NK-92 (cell line): ENCODE results near the gene MSI2.

Experiments used
- DNase-seq: peaks from one replicate; lab custom pipeline; 2025; ENCODE audit not compliant: unreplicated experiment; lab: John Stamatoyannopoulos, UW

MSI2 gene

DNA sequence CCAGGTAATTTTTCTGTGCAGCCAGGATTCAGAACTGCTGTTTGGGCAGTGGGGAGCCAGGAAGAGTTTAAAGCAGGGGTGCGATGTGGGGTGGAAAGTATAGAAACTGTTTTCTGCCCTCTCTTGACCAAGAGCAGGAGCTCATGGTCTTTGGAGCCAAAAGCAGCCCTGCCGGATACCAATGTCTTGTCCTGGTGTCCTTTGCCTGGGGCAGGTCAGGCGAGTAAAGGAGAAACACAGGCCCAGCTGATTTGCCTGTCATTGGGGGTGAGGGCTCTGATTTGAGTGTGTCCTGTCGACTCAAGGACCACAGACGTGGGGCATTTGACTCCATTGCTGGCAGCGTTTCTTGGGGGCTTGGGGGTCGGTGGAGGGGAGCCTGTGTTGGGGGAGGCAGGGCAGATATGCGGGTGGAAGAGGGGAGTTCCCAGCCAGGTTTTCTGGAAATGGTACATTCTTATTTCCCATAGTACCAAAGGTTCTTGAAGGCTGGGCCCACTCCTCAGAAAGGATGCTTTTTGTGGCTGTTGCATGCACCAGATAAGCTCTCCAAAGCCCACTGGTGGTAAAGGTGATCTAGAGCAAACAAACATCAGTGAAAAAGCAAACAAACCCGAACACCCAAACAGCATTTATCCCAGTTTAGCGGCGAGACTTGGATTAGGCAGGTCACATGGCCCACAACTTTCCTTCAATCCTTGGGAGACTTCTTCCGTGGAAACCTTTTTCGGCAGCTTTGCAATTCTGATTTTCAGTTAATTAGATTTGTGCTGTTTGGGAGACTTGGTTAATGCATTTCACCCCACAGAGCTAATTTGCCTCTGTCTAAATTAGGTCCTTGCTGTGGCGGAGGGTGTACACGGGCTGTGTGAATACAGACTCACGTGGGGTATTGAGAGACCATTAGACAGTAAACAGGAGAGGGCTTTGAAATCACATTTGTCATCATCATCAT is 59.0 kb downstream of the MSI2 start:
- DNase-seq: no peak

DNA sequence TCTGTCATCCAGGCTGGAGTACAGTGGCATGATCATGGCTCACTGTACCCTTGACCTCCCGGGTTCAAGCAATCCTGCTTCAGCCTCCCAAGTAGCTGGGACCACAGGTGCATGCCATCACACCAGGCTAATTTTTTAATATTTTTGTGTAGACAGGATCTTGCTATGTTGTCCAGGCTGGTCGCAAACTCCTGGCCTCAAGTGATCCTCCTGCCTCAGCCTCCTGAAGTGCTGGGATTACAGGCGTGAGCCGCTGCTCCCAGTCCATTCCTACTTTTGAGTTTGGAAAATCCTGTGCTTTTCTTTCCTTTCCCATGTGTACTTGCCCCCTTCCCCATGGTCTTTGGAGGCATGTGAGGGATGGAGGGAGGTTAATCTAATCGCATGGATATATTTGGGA is 60.0 kb downstream of the MSI2 start:
- DNase-seq: no peak

- no peak for DNase-seq
Observed at GRCh38 chr17:57317079-57317478, 60.8 kb downstream of the MSI2 start.

DNA sequence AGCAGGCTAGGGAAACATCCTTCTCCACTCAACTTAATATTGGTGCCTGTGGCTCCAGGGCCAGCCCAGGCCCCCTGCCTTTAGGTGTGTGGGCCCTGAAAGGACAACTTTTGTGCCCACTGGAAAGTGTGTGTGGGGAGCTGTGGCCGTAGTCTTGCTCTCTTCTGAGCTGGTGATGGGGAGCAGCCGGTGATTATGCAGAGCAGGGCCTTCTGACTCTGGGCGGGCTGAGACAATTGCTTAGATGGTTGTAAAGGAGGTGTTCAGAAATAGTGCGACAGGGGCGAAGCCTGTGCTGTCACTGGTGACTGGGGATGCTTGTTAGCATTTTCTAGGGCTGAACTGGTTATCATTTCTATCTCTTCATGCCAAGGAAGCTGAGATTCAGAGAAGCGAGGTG is 62.6 kb downstream of the MSI2 start:
- DNase-seq: no peak

DNA sequence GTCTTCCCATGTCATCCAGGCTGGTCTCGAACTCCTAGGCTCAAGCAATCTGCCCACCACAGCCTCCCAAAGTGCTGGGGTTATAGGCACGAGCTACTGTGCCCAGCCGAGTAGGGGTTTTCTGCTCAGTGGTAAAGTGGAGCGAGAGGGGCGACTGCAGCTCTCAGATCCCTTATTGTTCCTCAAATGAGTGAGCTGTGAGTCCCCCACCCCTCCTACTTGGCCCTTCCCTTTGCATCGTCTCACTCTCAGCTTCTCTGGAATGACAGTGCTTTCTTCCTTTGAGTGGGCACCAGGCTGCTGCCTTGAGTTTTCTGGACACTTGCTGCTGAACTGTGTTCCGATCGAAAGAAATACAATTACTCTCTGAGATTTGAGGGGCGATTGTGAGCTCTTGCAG is 63.5 kb downstream of the MSI2 start:
- no peak for DNase-seq

- no peak for DNase-seq
Observed at GRCh38 chr17:57323391-57323790, 67.1 kb downstream of the MSI2 start.

- DNase-seq: no peak
Observed at GRCh38 chr17:57324060-57324459, 67.7 kb downstream of the MSI2 start.

GRCh38 chr17:57324631-57325030 is 68.3 kb downstream of the MSI2 start:
- no peak for DNase-seq

GRCh38 chr17:57326336-57326735 is 70.0 kb downstream of the MSI2 start:
- no peak for DNase-seq

GRCh38 chr17:57326764-57327163 is 70.4 kb downstream of the MSI2 start:
- DNase-seq: no peak

GRCh38 chr17:57327176-57327970 is 71.0 kb downstream of the MSI2 start:
- no peak for DNase-seq

DNA sequence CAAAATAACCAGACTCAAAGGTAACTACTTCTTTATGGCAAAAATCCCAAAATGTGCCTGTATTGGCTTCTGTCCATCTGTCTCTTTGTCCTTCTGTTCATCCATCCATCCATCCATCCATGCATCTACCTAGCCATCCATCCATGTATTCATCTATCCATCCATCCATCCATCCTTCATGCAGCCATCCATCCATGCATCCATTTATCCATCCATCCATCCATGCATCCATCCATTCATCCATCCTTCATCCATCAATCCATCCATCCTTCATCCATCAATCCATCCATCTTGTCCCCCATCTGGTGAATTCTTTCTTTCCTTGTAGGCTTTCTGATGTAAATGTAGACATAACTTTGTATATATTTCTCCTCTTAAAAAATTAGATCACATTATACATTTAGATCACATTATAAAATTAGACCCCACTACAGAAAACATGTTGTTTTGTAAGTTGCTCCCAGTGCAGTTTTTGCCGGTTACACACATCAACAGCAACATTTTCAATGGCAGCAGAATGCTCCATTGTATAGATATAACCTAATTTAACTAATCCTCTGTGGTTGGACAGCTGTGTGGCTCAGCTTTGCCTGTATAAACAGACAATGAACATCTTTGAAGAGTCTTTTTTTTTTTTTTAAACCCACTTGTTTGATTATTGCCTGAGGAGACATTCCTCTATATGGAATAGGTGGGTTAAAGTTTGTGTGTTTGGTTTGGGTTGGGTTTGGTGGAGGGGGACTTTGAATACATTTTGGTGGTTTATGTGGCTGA is 72.0 kb downstream of the MSI2 start:
- DNase-seq: no peak

- no peak for DNase-seq
Observed at GRCh38 chr17:57329380-57330214, 73.3 kb downstream of the MSI2 start.

DNA sequence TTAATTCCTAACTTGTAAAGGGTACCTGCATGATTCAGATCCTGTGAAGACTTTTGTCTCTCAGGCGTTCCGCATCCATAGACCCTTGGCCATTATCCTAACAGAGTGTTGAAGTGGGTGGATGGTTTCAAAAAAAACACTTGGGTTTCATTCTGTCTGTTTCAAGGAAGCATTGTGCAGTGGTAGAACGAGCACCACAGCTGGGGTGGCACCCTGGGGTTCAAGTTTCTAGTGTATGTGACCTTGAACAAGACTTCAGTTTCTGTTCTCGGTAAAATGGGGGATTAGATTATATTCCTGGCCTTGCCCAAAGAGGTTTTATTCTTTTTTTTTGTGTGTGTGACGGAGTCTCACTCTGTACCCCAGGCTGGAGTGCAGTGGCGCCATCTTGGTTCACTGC is 74.3 kb downstream of the MSI2 start:
- no peak for DNase-seq

- DNase-seq: no peak
Observed at GRCh38 chr17:57331423-57331822, 75.1 kb downstream of the MSI2 start.

DNA sequence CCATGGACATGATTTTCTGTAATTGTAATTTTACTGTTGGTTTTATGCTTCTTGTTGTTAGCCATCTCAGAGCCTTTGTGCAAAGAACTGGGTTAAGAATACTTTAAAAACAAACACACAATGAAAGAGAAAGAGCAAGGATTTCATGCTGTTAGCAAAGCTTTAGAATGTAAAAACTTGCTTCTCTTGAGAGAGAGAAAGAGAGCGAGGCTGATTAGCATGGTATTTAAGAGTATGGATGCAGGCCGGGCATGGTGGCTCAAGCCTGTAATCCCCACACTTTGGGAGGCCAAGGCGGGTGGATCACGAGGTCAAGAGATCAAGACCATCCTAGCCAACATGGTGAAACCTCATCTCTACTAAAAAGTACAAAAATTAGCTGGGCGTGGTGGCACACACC is 76.2 kb downstream of the MSI2 start:
- DNase-seq: no peak

DNA sequence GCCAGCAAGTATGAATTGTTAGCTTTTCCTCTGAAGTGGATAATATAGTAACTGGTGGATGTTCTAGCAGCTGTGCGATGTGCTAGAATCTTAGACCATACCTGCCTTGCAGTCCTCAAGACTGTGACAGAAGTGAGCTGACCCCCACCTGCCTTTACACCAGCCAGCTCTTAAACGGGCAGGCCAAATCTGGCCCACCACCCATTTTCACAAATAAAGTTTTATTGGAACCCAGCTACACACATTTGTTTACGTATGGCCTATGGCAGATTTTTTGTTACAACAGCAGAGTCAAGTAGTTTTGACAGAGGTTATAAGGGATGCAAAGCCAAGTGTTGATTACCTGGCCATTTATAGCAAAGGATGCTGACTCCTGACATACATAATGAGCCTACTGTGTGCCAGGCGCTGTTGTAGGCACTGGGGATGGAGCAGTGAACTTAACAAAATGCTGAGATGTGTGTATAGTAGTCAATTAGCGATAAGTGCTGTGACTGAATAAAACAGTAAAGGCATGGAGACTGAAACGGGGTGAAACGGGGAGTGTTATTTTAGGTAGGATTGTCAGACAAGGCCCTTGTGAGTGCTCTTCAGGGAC is 79.0 kb downstream of the MSI2 start:
- DNase-seq: no peak

- no peak for DNase-seq
Observed at GRCh38 chr17:57337390-57337789, 81.1 kb downstream of the MSI2 start.

DNA sequence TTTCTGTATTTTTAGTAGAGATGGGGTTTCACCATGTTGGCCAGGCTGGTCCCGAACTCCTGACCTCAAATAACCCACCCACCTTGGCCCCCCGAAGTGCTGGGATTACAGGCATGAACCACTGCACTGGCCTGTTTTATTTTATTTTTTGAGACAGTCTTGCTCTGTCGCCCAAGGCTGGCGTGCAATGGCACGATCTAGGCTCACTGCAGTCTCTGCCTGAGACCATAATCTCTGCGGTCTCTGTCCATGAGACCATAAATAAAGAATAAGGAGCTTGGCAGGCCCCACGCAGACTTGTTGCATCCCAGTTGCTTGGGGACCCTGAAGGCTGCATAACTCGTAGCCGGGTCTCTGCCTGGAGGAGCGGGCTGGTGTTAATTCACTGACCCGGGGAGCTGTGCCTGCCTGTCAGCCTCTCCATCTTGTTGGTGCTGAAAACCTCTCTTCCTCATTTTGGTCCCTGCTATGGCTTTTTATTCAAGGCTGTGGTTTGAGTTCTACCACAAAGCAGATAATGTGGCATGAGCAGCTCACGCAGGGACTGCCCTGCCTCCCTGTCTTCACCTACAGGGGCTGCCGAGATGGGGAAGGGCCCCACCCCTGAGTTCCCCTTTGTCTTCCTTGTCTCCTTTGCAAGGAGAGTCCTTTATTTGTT is 82.1 kb downstream of the MSI2 start:
- DNase-seq: no peak
